ENCODE data around the gene ST3GAL3. TPM values are rescaled to one million over a fixed set of nuclear protein-coding genes. Genes with fewer than 3 reads are reported as not detected.

Gene ST3GAL3
- total and polyA plus RNA-seq, 2 of the 13 experiments (the other 11 are each of a cell fraction or from before 2014, with no cell fraction given) = 5.1 to 8.1 TPM

GRCh38 chr1:43975249-43975961 is 268.1 kb downstream of the ST3GAL3 start (continued):
- TF ChIP-seq, protein P1, sequence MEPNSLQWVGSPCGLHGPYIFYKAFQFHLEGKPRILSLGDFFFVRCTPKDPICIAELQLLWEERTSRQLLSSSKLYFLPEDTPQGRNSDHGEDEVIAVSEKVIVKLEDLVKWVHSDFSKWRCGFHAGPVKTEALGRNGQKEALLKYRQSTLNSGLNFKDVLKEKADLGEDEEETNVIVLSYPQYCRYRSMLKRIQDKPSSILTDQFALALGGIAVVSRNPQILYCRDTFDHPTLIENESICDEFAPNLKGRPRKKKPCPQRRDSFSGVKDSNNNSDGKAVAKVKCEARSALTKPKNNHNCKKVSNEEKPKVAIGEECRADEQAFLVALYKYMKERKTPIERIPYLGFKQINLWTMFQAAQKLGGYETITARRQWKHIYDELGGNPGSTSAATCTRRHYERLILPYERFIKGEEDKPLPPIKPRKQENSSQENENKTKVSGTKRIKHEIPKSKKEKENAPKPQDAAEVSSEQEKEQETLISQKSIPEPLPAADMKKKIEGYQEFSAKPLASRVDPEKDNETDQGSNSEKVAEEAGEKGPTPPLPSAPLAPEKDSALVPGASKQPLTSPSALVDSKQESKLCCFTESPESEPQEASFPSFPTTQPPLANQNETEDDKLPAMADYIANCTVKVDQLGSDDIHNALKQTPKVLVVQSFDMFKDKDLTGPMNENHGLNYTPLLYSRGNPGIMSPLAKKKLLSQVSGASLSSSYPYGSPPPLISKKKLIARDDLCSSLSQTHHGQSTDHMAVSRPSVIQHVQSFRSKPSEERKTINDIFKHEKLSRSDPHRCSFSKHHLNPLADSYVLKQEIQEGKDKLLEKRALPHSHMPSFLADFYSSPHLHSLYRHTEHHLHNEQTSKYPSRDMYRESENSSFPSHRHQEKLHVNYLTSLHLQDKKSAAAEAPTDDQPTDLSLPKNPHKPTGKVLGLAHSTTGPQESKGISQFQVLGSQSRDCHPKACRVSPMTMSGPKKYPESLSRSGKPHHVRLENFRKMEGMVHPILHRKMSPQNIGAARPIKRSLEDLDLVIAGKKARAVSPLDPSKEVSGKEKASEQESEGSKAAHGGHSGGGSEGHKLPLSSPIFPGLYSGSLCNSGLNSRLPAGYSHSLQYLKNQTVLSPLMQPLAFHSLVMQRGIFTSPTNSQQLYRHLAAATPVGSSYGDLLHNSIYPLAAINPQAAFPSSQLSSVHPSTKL (CRISPR knock-in tag; IDR thresholded peaks at IDR 0.05) = no peak
- TF ChIP-seq EZH2 (conservative IDR thresholded peaks at IDR 0.05; ENCODE audit: low read depth, low read length) = no peak
- peak; percentile 8 for TF ChIP-seq YY1 (IDR thresholded peaks at IDR 0.05; ENCODE audit: insufficient read depth, insufficient replicate concordance, low read depth, low read length)
- TF ChIP-seq IRF1 (CRISPR knock-in tag; IDR thresholded peaks at IDR 0.05; ENCODE audit: low read depth) = no peak
- TF ChIP-seq HNRNPUL1 (IDR thresholded peaks at IDR 0.05; ENCODE audit: low read depth, low read length) = no peak
- TF ChIP-seq, protein P2, sequence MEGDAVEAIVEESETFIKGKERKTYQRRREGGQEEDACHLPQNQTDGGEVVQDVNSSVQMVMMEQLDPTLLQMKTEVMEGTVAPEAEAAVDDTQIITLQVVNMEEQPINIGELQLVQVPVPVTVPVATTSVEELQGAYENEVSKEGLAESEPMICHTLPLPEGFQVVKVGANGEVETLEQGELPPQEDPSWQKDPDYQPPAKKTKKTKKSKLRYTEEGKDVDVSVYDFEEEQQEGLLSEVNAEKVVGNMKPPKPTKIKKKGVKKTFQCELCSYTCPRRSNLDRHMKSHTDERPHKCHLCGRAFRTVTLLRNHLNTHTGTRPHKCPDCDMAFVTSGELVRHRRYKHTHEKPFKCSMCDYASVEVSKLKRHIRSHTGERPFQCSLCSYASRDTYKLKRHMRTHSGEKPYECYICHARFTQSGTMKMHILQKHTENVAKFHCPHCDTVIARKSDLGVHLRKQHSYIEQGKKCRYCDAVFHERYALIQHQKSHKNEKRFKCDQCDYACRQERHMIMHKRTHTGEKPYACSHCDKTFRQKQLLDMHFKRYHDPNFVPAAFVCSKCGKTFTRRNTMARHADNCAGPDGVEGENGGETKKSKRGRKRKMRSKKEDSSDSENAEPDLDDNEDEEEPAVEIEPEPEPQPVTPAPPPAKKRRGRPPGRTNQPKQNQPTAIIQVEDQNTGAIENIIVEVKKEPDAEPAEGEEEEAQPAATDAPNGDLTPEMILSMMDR (CRISPR knock-in tag; IDR thresholded peaks at IDR 0.05) = peak; percentile 16; the same call in 1 of the 2 replicates
- TF ChIP-seq TEAD2 (CRISPR knock-in tag; IDR thresholded peaks at IDR 0.05) = no peak
- no peak for TF ChIP-seq MED1 (CRISPR knock-in tag; IDR thresholded peaks at IDR 0.05)
- TF ChIP-seq ISX (CRISPR knock-in tag; conservative IDR thresholded peaks at IDR 0.05) = no peak
- TF ChIP-seq ZFP36 (IDR thresholded peaks at IDR 0.05; ENCODE audit: borderline replicate concordance, low read depth, low read length, partially characterized antibody) = no peak
- no peak for TF ChIP-seq ZNF563 (CRISPR knock-in tag; IDR thresholded peaks at IDR 0.05)
- TF ChIP-seq NFAT5 (CRISPR knock-in tag; IDR thresholded peaks at IDR 0.05) = 0 out of 2 replicates have a peak, but pooled peaks have one; percentile 17
- no peak for TF ChIP-seq TAF1 (CRISPR knock-in tag; IDR thresholded peaks at IDR 0.05)
- 0 out of 2 replicates have a peak, but pooled peaks have one; percentile 1 for TF ChIP-seq ZZZ3 (CRISPR knock-in tag; IDR thresholded peaks at IDR 0.05; ENCODE audit: borderline replicate concordance)
- TF ChIP-seq ZSCAN22 (CRISPR knock-in tag; IDR thresholded peaks at IDR 0.05) = no peak

All from HepG2 (cell line).